NCI-H748 (cell line): ENCODE measurements around the gene STS.

Experiments
- DNase-seq: peaks from one replicate; lab custom pipeline; 2025; ENCODE audit not compliant: unreplicated experiment; lab: John Stamatoyannopoulos, UW

STS gene

GRCh38 chrX:7139202-7140081 is 8.1 kb upstream of the STS start:
- DNase-seq, result no peak

- no peak for DNase-seq
Measured at GRCh38 chrX:7143076-7143475, 4.4 kb upstream of the STS start.

- DNase-seq, result no peak
Measured at GRCh38 chrX:7143941-7144525, 3.5 kb upstream of the STS start.

GRCh38 chrX:7145454-7145853 is 2.1 kb upstream of the STS start:
- DNase-seq, result no peak

- no peak for DNase-seq
Measured at GRCh38 chrX:7146020-7146702, 1.4 kb upstream of the STS start.

- peak; percentile 87 for DNase-seq
Measured at GRCh38 chrX:7146703-7147412, 654 bp upstream of the STS start.

- DNase-seq, result peak; percentile 92
Measured at GRCh38 chrX:7147978-7148854, 704 bp downstream of the STS start, which contains the start of gene PUDP. Gene PUDP (minus strand): TSS chrX:7148153. CDS start chrX:7148113, 40 bp downstream.

- peak; percentile 13 for DNase-seq
Measured at GRCh38 chrX:7149411-7149810, 1.9 kb downstream of the STS start.

- DNase-seq, result no peak
Measured at GRCh38 chrX:7153231-7153630, 5.7 kb downstream of the STS start.

- no peak for DNase-seq
Measured at GRCh38 chrX:7154041-7154597, 6.6 kb downstream of the STS start.

- no peak for DNase-seq
Measured at GRCh38 chrX:7155163-7155562, 7.7 kb downstream of the STS start.

- DNase-seq, result no peak
Measured at GRCh38 chrX:7156879-7157278, 9.4 kb downstream of the STS start.

- no peak for DNase-seq
Measured at GRCh38 chrX:7158468-7158990, 11.0 kb downstream of the STS start.

- DNase-seq, result peak; percentile 6
Measured at GRCh38 chrX:7159149-7159861, 11.8 kb downstream of the STS start.

GRCh38 chrX:7163146-7163677 is 15.7 kb downstream of the STS start:
- DNase-seq, result no peak

- peak; percentile 12 for DNase-seq
Measured at GRCh38 chrX:7164174-7164573, 16.7 kb downstream of the STS start.

- no peak for DNase-seq
Measured at GRCh38 chrX:7168371-7168770, 20.9 kb downstream of the STS start.

- DNase-seq, result no peak
Measured at GRCh38 chrX:7169627-7170026, 22.1 kb downstream of the STS start.

GRCh38 chrX:7170898-7171297 is 23.4 kb downstream of the STS start:
- DNase-seq, result peak; percentile 9
